ENCODE results near the gene PAQR7. TPM values are rescaled to one million over a fixed set of nuclear protein-coding genes. Genes with fewer than 3 reads are reported as not detected.
"Not testable (repeated sequence)": the region's sequence is repeated elsewhere in the genome, so short reads cannot be mapped to it uniquely, and the experiment has no call there.

PAQR7 gene
- total RNA-seq, 1 donor from 2014 or later, result 7.5 TPM

DNA sequence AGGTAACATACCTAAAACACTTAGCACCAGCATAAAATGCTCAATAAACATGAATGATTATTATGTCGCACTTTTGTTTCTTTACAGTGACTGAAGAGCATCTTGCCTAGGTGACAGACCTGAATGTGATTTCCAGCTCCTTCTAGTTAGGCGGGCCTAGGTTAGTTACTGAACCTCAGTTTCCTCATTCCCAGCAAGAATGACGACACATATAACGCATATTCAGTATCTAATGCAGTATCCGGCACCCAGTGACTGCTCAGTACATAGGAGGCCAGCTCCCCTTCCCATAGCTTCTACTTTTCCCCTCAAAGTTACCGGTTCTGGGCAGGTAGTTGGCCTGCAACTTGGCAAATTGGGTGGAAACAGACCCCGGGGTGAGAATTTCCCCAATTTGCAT is 17.0 kb downstream of the PAQR7 start:
- no peak for DNase-seq (ENCODE audit: extremely low read depth, low read depth, low spot score)

DNA sequence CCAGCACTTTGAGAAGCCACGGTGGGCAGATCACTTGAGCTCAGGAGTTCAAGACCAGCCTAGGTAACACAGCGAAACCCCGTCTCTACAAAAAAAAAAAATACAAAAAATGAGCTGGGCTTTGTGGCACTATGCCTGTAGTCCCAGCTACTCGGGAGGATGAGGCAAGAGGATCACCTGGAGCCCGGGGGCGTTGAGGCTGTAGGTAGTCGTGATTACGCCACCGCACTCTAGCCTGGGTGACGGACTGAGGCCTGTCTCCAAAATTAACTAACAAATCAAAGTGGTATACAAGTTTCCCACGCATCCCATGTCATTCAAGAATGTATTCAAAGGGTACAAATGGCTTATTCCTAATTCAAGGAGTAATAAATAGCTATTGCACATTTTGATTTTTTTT is 18.7 kb downstream of the PAQR7 start:
- DNase-seq (ENCODE audit: extremely low read depth, low read depth, low spot score), result no peak

DNA sequence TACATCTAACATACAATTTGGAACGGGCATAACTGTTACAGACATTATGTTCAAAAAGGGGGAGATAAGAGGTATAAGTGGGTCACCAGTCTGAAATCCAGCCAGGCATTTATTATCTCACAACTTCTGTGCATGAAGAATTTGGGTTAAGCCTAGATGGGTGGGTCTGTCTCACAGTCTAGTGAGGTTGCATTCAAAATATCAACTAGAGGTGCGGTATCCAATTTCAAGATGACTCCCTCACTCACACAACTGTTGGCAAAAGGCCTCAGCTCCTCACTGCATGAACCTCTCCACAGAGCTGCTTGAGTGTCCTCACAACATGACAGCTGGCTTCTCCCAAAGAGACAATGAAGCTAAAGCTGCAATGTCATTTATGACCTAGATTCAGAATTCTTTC is 21.0 kb downstream of the PAQR7 start:
- no peak for DNase-seq (ENCODE audit: extremely low read depth, low read depth, low spot score)

DNA sequence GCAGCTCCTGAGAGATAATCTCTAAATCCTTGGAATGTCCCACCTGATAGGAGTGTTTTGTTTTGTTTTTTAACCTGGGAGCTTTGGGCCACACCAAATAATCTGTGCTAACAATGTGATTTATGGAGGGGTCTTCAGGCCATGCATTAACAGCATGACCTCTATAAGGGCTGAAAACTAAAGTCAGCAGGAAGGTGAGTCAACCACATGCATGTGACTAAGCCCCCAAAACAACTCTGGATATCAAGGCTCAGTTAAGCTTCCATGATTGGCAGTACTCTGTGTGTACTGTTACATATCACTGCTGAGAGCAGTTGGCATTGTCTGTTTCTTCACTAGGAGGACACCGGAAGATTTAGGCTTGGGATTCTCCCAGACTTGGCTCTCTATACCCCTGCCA is 27.0 kb downstream of the PAQR7 start:
- DNase-seq (ENCODE audit: extremely low read depth, low read depth, low spot score), result no peak

DNA sequence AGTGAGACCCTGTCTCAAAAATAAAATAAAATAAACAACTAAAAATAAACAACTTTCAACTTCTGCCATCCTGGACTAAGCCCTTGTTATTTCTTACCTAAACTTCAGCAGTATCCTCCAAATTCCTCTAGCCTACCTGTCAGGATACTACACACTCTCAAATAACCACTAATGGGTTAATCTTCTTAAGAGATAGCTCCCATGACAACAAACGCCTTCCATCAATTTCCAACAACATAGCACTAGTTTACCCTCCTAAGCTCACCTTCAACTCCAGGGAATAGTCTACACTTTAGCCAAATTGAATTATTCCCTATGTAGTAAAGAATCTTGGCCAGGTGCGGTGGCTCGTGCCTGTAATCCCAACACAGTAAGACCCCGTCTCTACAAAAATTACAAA is 27.6 kb downstream of the PAQR7 start:
- no peak for DNase-seq (ENCODE audit: extremely low read depth, low read depth, low spot score)

DNA sequence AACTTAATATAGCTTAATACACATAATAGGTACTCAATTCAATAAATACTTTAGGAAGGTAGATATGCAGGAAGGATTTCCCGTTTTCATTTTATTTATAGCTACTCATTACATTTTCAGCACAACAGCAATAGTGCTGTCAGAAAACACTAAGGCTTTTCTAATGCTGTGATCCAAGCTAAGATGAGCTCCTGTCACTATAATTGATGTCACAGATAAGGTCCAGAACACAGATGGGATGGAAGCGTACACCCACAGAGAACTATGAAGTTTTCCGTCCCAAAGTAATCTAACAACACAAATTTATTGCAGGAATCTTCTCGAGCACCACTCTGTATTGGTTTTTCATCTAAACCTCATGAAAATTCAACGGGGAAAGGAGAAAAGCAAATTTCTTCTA is 29.8 kb downstream of the PAQR7 start:
- no peak for DNase-seq (ENCODE audit: extremely low read depth, low read depth, low spot score)

DNA sequence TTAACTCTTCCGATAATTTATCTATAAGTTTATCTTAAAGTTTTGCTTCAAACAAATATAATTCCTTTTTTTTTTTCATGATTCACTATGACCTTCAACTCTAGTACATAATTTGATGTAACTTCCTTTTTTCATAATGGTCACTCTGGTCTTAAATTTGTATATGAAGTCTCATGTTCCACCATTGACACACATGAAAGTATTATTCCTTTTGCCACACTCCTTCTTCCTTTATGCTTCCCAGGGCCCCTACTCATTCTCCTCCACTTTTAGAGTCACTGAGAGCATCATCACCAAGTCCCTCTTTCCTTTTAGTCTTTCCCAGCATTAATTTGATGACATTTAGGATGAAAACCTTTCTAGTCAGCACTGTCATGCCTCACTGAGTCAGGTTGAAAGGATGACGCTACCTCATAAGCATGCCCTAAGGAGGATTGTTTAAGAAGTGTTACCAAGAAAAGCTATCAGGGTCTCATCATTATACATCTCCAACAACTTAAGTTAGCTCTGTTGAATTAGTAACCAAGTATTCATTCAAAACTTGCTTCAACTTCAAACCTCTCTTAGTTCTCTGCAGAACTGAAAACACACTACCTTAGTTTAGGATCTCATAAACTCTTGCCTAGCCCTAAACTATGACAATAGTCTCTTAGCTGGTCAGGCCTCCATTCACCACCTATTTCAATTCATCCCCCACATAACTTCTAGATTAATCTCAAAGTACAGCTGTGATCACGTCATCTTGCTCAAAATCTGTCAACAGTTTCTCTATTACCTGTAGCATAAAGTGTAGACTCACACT is 30.8 kb downstream of the PAQR7 start:
- no peak for DNase-seq (ENCODE audit: extremely low read depth, low read depth, low spot score)

DNA sequence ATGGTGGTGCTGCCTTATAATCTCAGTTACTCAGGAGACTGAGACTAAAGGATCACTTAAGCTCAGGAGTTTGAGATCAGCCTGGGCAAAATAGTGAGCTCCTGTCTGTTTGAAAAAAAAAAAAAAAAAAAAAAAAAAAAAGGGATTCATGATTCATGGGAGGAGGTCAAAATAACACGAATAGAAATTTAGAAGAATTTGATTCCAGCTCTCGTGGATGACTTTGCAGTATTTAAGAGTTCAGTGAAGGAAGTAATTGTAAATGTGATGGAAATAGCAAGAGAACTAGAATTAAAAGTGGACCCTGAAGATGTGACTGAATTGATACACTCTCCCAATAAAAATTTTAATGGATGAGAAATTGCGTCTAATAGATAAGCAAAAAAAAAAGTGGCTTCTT is 32.0 kb downstream of the PAQR7 start:
- DNase-seq (ENCODE audit: extremely low read depth, low read depth, low spot score), result no peak

DNA sequence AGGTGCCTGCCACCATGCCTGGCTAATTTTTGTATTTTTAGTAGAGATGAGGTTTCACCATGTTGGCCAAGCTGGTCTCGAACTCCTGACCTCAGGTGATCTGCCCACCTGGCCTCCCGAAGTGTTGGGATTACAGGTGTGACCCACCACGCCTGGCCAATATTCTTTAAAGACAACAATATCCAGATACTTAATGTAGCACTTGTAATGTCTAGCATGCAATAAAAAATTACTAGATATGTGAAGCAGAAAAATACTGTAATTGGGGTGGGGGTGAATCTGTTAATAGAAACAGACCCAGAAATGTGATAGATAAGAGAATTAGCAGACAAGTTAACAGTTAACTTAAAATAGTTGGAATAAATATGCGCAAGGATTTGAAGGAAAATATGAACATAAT is 35.7 kb downstream of the PAQR7 start:
- DNase-seq (ENCODE audit: extremely low read depth, low read depth, low spot score), result not testable (repeated sequence)

DNA sequence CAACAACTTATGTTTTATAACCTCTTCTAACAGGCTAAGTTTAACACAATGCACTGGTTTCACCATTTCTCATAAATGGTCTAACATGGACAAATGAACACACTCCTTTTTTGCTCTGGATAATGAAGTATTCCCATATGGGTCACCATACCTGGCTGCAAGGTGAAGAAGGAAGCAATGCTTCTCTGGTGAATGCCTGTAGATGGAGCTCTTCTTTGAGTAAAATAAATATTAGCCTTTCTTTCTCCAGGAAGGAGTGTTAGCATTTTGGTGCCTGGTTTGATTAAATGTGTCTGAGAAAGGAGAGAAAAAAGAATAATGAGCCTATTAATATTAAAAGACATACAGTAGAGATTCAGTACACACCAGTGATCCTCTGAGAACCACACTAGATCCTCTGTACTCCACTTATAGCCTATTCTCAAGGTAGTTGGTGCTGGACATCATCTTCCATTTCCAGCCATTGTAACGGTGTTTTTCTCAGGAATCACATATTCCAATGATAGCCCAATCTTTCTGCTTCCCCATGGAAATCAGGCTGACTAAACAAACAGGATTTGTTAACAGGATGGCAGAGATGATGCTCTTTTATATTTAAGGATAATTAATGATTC is 38.1 kb downstream of the PAQR7 start:
- DNase-seq (ENCODE audit: extremely low read depth, low read depth, low spot score), result no peak

DNA sequence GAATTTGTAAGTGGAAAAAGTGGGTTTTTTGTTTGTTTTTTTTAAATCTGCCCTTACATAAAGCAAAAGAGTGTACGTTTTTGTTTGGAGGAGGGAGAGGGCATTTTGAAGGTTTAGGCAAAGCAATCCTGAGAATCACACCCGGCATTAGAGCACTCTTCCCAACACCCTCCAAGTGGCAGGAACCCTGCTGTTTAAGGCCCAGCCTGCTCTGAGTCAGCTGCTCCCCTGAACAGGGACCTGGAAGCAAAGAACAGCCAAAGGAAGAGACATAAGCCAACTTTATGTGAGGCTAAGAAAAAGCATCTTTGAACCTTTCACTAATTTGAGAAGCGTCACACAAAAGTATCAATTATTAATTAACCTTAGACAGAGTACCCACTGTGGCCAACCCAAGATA is 38.8 kb downstream of the PAQR7 start:
- DNase-seq (ENCODE audit: extremely low read depth, low read depth, low spot score), result no peak

DNA sequence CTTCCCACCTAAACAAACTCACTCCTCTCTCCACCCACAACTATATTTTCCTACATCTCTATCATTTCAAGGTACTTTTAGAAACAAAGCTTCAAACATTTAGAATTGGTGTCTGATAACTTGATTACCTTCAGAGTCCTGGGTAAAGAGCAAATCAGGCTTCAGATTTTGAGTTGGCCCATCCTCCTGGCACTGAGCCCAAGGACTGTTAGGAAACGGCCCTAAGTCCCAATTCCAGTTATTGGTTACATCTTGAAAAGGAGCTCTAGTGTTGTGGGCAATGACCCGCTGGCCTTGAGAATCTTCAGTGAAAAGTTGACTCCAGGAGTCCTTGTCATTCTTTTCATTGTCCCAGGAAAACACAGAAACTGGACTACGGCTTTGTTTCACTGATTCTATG is 40.6 kb downstream of the PAQR7 start:
- DNase-seq (ENCODE audit: extremely low read depth, low read depth, low spot score), result no peak

DNA sequence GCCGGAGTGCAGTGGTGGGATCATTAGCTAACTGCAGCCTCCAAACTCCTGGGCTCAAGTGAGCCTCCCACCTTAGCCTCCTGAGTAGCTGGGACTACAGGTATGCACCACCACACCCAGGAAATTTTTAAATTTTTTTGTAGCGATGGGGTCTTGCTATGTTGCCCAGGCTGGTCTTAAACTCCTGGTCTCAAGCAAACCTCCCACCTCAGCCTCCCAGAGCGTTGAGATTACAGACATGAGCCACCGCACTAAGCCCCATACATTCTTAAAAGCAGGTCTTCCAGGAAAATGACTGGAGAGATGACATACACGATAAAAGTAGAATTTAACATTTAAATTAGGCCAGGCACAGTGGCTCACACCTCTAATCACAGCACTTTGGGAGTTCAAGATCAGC is 42.4 kb downstream of the PAQR7 start:
- DNase-seq (ENCODE audit: extremely low read depth, low read depth, low spot score), result no peak

DNA sequence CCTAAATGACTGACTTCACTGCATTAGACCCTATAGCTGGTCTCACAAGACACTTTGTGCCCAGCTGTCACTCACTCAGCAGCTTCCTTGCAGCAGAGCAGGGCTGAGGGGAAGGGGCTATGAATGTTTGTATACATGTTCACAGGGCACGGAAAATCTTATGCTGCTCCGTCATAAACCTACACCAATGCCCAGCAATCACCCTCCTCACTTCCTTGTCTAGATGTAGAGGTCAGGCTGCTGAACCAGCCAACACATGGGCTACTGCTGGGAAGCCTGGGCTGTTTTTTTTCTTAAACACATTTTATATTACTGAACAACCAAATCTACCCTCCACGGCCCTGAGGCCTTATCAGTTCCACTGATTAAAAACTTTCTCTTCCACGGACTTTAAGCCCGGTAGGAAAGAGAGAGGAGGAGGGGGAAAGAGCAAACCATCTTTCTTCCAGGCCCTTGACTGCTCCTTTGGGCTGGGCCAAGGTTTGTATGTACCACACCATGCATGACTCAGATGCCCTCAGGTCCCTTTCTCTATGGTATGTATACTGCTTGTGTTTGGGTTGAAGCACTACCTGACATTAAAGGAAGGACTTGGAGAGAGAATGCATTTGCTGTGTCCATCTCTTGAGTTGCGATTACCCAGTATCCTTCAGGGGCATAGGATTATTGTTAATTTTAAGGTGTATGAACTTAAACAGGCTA is 43.0 kb downstream of the PAQR7 start:
- no peak for DNase-seq (ENCODE audit: extremely low read depth, low read depth, low spot score)

DNA sequence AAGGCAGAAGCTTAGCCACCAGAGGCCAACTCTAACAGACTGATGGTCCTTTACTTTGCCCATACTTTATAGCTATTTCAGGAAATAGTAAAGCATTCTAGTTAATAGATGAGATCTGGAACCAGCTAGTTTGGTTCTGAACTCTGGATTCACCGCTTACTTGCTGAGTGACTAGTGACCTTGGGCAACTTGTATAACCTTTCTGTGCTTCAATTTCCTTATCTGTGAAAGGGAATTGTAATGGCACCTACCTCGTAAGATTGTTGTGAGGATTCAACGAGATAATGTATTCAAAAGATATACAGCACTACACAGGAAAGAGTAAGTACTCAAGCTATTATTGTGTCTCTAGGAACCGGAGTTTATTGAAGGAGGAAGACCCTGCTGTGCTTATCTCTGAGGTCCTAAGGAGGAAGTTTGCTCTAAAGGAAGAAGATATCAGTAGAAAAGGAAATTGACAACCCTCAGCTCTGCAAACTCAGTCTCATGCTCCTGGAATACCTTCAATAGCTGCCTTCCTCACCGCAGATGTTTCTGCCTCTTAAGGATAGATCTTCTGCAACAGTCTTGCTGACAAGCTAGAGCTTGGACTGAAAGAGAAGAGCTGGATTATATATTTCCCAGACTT is 43.8 kb downstream of the PAQR7 start:
- DNase-seq (ENCODE audit: extremely low read depth, low read depth, low spot score), result no peak

DNA sequence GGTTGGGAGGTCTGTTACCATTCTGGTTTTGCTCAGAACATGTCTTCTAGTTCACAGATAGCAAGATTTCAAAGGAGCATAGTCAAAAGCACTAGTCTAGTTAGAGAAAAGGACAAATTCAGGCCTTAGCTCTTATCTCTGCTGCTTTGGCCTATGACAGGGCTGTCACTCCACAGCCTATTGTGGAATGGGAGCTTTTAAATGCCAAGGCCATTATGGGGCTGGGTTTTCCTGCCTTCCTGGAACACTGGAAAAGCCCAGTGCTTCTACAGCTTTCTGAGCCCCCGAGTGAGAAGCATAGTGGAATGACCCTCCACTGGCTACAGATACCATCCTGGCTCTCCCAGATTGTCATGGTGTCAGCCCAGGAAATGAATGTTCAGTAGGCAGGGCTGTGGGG is 46.5 kb downstream of the PAQR7 start:
- DNase-seq (ENCODE audit: extremely low read depth, low read depth, low spot score), result no peak

DNA sequence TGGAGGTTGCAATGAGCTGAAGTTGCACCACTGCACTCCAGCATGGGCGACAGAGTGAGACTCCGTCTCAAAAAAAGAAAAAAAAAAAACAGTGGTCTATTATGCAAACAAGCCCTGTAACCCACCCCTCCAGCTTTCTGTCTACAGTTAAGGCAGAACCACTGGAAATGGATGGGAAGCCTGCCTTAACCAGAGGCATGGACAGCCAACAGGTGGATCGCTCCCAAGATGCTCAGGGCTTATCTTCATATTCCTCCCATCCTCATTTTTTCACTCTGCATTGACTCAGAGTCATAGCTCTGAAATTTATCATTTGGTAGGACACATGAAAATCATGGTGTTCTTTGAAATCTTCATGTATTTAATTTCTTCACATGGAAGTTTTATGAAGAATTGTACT is 47.0 kb downstream of the PAQR7 start:
- no peak for DNase-seq (ENCODE audit: extremely low read depth, low read depth, low spot score)

DNA sequence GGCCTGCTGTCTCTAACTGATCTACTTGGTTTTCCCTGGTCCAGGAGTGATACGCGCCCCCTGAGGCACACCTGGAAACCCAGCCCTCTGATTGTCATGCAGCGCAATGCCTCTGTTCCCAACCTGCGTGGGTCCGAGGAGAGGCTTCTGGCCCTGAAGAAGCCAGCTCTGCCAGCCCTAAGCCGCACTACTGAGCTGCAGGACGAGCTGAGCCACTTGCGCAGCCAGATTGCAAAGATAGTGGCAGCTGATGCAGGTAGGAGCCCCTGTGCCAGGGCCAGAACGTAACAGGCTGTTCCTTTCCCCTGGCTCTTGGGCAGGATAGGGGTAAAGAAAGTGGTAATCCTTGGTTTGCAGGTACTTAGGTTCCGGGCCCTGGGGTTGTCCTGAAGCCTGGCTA is 48.9 kb downstream of the PAQR7 start:
- DNase-seq (ENCODE audit: extremely low read depth, low read depth, low spot score), result no peak

DNA sequence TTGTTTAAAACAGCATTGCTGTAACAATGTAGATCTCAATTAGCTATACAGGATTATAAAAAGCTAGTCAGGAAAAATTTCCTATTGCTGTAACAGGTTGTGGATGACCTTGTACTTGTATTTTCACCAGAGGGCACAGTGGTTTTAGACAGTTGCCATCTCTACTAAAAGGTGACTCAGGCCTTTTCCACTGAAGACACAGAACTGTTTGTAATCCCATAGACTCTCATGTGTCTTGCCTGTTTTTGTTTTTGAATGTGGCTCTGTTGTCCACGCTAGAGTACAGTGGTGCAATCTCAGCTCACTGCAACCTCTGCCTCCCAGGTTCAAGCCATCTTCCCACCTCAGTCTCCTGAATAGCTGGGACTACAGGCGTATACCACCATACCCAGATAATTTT is 49.9 kb downstream of the PAQR7 start:
- no peak for DNase-seq (ENCODE audit: extremely low read depth, low read depth, low spot score)

DNA sequence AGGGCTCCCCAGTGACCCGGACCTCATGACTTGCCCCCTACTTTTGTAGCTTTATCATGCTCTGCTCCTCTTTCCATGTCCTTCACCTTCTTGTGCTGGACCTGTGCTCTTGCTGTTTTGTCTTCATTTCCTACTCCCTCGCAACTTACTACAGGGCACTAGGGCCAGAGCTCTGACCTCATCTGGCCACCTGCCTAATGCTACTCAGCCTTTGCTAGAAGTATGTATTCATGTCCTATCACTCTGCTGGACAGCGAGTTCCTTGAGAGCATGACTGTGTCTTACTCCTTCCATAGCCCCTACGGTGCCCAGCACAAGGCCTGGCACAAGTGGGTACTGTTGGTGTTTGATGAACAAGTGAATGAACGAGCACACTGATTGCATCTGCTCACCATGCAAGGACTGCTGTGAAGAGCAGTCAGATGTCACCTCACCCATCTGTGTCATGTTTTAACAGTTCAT is 53.8 kb downstream of the PAQR7 start:
- no peak for DNase-seq (ENCODE audit: extremely low read depth, low read depth, low spot score)

DNA sequence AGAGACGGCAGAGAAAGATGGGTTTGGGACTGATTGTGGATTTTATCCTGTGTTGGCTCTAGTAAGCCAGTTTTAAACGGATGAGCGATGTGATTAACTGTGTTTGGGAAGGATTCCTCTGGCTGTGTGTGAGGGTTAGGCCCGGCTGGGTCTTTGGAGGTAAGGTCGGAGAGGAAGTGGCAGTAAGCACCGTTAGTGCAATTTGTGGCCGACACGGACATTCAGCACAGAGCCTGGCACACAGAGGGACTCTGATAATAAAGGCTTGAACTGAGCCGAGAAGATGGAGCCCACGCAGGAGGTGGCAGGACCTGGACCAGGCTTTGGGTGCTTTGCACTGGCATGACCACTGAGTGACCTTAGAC is 54.4 kb downstream of the PAQR7 start:
- no peak for DNase-seq (ENCODE audit: extremely low read depth, low read depth, low spot score)

Measured in glomerular endothelial cell (primary cell).